Measurements from ENCODE around the gene SYNPO.
A peak's percentile ranks its signal among the peaks of the same experiment; 100 is the strongest.

Gene SYNPO

DNA sequence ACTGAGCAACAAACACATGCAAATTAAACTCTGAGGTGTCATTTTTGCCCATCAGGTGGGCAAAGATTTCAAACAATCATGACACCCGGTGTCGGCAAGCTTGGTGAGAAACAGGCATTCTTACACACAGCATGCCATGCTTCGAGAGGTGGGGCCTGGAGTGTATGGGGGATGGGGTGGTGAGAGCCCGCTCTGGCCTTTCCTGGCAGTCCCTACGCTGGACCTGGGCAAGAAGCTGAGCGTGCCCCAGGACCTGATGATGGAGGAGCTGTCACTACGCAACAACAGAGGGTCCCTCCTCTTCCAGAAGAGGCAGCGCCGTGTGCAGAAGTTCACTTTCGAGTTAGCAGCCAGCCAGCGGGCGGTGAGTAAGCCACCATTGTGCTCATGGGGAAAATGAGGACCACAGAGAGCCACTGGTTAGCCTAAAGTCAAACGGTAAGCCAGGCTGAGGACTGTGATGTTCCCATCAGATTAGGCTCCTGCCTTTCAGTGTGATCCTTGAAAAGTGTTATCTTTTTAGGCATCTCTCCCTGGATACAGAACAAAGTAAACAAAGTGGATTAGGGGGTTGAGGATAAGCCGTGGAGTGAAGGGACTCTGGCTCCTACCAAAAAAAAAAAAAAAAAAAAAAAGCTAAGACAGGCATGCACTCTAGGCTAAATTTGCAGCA lies 30.0 kb downstream of the SYNPO start:
- no peak overlapping the region for H3K9ac ChIP-seq (ENCODE audit: low read length)
- H3K36me3 ChIP-seq (ENCODE audit: control insufficient read depth, insufficient read depth, low read length, severe bottlenecking) = no peaks in the 10 kb centered on the region
- H3K4me3 ChIP-seq (ENCODE audit: low read length) = no peak overlapping the region
- H3K27me3 ChIP-seq (replicated peaks; ENCODE audit: control insufficient read depth, insufficient read depth, low read length) = no peaks in the 10 kb centered on the region
- H3K9me3 ChIP-seq (ENCODE audit: control insufficient read depth, low read length) = no peaks in the 10 kb centered on the region
- DNase-seq (ENCODE audit: low read depth) = no peak
- H3K4me1 ChIP-seq (ENCODE audit: control insufficient read depth, insufficient read depth, low read length) = peaks cover 24% of the 10 kb centered on the region

DNA sequence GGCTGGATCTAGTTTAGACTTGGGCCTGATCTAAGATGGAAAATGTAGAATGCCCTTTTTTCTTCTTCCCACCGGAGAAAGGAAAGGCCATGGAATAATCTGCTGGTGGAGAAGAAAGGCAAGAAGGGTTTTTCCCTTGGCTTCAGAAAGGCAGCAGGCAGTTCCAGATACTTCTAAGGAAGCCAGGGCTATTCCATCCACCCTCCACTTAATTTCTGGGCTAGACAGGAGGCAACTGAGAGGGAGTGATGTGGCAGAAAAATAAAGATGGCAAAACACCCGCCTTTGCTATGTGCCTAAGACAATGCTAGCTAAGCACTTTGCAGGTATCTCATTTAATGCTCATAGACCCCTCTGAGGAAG lies 30.5 kb downstream of the SYNPO start:
- Histone ChIP-seq H3K4me3 (ENCODE audit: low read length) (no peak overlapping the region), H3K36me3 (ENCODE audit: control insufficient read depth, insufficient read depth, low read length, severe bottlenecking) (no peaks in the 10 kb centered on the region), H3K9me3 (ENCODE audit: control insufficient read depth, low read length) (no peaks in the 10 kb centered on the region), H3K27me3 (replicated peaks; ENCODE audit: control insufficient read depth, insufficient read depth, low read length) (no peaks in the 10 kb centered on the region), H3K9ac (ENCODE audit: low read length) (no peak overlapping the region), H3K4me1 (ENCODE audit: control insufficient read depth, insufficient read depth, low read length) (peaks cover 24% of the 10 kb centered on the region)
- no peak for DNase-seq (ENCODE audit: low read depth)

DNA sequence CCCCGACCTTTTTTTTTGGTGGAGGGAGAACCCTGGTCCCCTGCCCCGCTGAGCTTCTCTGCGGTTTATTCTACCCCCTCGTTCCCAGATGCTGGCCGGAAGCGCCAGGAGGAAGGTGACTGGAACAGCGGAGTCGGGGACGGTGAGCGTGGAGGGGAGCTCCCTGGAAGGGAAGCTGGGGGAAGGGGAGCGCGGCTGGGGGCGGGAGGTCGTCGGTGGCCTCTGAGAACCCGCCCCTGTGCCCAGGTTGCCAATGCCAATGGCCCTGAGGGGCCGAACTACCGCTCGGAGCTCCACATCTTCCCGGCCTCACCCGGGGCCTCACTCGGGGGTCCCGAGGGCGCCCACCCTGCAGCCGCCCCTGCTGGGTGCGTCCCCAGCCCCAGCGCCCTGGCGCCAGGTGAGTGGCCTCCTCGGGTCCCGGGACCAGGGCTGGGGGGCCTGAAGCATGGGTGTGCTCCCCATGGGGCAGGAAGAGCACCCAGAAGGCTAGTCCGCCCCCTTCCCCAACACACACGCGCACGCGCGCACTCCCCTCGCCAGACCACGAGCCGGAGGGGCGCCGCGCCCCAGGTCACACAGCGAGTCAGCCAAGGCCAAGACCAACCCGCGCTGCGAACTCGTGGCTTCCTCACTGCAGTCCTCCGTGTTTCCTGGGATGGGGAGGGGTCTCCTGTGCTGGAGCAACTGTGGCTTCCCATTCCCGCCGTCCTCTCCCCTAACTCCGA lies 31.2 kb downstream of the SYNPO start:
- no peaks in the 10 kb centered on the region for H3K36me3 ChIP-seq (ENCODE audit: control insufficient read depth, insufficient read depth, low read length, severe bottlenecking)
- H3K9ac ChIP-seq (ENCODE audit: low read length) = peak overlapping the region; percentile 27
- peaks cover 24% of the 10 kb centered on the region for H3K4me1 ChIP-seq (ENCODE audit: control insufficient read depth, insufficient read depth, low read length)
- no peaks in the 10 kb centered on the region for H3K27me3 ChIP-seq (replicated peaks; ENCODE audit: control insufficient read depth, insufficient read depth, low read length)
- H3K9me3 ChIP-seq (ENCODE audit: control insufficient read depth, low read length) = no peaks in the 10 kb centered on the region
- DNase-seq (ENCODE audit: low read depth) = peak; percentile 12
- H3K4me3 ChIP-seq (ENCODE audit: low read length) = peak overlapping the region; percentile 70

DNA sequence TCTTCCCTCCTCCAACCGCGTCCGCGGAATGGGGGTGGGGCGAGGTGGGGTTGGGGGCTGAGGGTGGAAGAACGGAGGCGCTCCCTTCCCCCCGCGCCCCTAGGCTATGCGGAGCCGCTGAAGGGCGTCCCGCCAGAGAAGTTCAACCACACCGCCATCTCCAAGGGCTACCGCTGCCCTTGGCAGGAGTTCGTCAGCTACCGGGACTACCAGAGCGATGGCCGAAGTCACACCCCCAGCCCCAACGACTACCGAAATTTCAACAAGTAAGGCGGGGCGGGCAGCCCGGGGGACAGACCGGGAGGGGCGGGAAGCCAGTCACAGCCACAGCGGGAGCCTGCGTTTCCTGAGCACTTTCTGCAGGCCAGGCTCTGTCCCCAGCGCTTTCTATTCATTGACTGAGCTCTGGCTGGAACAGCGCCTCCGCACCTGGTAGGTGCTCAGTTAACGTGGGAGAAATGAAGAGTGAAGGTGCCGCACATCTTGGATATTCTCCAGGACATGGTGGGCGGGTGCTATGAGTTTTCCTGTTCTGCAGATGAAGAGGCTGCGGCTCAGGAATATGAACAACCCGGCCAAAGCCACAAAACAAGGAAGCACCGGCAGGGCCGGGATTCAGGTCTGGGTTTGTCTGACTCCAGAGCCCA lies 31.9 kb downstream of the SYNPO start:
- Histone ChIP-seq H3K4me1 (ENCODE audit: control insufficient read depth, insufficient read depth, low read length) (peaks cover 24% of the 10 kb centered on the region), H3K27me3 (replicated peaks; ENCODE audit: control insufficient read depth, insufficient read depth, low read length) (no peaks in the 10 kb centered on the region), H3K4me3 (ENCODE audit: low read length) (peak overlapping the region; percentile 70), H3K36me3 (ENCODE audit: control insufficient read depth, insufficient read depth, low read length, severe bottlenecking) (no peaks in the 10 kb centered on the region), H3K9ac (ENCODE audit: low read length) (no peak overlapping the region), H3K9me3 (ENCODE audit: control insufficient read depth, low read length) (no peaks in the 10 kb centered on the region)
- DNase-seq (ENCODE audit: low read depth) = peak; percentile 45

DNA sequence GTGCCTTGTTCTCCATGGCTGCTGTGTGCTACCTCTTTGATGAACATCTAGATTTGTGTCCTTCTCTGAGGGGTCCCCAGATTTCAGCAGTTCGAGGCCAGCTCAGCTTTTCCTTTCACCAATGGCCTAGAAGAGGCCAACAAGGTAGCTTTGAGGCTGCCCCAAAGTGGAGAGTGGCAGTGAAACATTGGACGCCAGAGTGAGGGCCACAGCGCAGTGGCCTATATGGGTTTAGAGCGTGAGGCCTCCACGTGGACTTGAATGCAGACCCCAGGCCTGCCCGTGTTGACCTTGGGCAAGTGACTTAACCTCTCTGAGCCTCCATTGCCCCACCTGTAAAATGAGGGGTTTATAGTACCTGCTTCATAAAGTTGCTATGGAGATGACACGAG lies 32.4 kb downstream of the SYNPO start:
- Histone ChIP-seq H3K9me3 (ENCODE audit: control insufficient read depth, low read length) (no peaks in the 10 kb centered on the region), H3K4me1 (ENCODE audit: control insufficient read depth, insufficient read depth, low read length) (peaks cover 24% of the 10 kb centered on the region), H3K36me3 (ENCODE audit: control insufficient read depth, insufficient read depth, low read length, severe bottlenecking) (no peaks in the 10 kb centered on the region), H3K4me3 (ENCODE audit: low read length) (peak overlapping the region; percentile 70), H3K27me3 (replicated peaks; ENCODE audit: control insufficient read depth, insufficient read depth, low read length) (no peaks in the 10 kb centered on the region), H3K9ac (ENCODE audit: low read length) (no peak overlapping the region)
- no peak for DNase-seq (ENCODE audit: low read depth)

DNA sequence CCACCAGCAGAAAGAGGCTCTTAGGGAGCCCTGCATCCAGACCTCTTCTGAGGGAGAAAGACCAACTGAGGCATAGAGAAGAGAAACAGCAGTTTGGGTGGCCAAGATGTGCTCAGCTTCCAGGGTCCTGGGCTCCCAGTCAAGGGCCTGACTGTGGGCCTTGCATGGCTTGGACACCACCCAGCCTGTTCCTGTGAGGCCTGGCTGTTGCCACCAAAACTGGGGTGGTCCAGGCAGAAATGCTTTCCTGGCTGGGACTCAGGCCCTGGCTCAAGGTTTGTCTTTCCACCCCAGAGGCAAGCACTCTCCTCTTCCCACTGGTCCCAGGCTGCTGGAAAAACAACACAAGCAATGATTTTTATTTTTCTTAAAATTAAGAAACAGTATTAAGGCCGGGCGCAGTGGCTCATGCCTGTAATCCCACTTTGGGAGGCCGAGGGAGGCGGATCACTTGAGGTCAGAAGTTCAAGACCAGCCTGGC lies 33.9 kb downstream of the SYNPO start:
- Histone ChIP-seq H3K36me3 (ENCODE audit: control insufficient read depth, insufficient read depth, low read length, severe bottlenecking) (peaks cover 4% of the 10 kb centered on the region), H3K4me1 (ENCODE audit: control insufficient read depth, insufficient read depth, low read length) (peaks cover 24% of the 10 kb centered on the region), H3K9ac (ENCODE audit: low read length) (peak overlapping the region; percentile 33), H3K9me3 (ENCODE audit: control insufficient read depth, low read length) (no peaks in the 10 kb centered on the region), H3K4me3 (ENCODE audit: low read length) (no peak overlapping the region), H3K27me3 (replicated peaks; ENCODE audit: control insufficient read depth, insufficient read depth, low read length) (no peaks in the 10 kb centered on the region)
- DNase-seq (ENCODE audit: low read depth) = no peak

DNA sequence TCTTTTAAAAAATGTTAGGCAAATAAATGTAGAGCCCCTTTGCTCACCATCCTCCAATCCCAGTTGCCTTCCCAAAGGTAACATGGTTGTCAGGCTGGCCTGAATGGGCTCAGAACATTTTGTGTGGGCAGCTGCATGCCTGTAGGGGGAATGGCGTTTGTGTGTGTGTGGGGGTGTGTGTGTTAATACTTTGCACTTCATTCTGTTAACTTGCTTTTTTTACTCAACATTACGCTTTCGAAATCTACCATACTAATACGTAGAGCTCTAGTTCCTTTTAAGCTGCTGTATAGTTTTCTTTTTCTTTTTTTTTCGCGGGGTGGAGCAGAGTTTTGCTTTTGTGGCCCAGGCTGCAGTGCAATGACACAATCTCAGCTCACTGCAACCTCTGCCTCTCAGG lies 34.6 kb downstream of the SYNPO start:
- Histone ChIP-seq H3K4me3 (ENCODE audit: low read length) (no peak overlapping the region), H3K36me3 (ENCODE audit: control insufficient read depth, insufficient read depth, low read length, severe bottlenecking) (peaks cover 4% of the 10 kb centered on the region), H3K4me1 (ENCODE audit: control insufficient read depth, insufficient read depth, low read length) (peaks cover 24% of the 10 kb centered on the region), H3K9ac (ENCODE audit: low read length) (peak overlapping the region; percentile 14), H3K9me3 (ENCODE audit: control insufficient read depth, low read length) (no peaks in the 10 kb centered on the region), H3K27me3 (replicated peaks; ENCODE audit: control insufficient read depth, insufficient read depth, low read length) (no peaks in the 10 kb centered on the region)
- DNase-seq (ENCODE audit: low read depth) = no peak

DNA sequence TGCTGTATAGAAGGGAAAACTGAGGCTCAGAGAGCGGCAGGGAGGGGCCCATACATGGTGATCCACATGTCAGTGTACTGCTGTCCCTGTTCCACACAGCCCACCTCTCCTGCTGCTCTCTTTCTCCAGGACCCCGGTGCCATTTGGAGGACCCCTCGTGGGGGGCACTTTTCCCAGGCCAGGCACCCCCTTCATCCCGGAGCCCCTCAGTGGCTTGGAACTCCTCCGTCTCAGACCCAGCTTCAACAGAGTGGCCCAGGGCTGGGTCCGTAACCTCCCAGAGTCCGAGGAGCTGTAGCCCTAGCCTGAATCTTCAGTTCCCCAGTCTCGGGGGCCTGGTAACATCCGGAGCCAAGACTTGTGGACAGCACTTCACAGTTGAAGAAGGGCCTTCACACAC lies 36.1 kb downstream of the SYNPO start:
- H3K36me3 ChIP-seq (ENCODE audit: control insufficient read depth, insufficient read depth, low read length, severe bottlenecking) = peaks cover 4% of the 10 kb centered on the region
- DNase-seq (ENCODE audit: low read depth) = no peak
- no peaks in the 10 kb centered on the region for H3K27me3 ChIP-seq (replicated peaks; ENCODE audit: control insufficient read depth, insufficient read depth, low read length)
- H3K4me1 ChIP-seq (ENCODE audit: control insufficient read depth, insufficient read depth, low read length) = peaks cover 24% of the 10 kb centered on the region
- no peak overlapping the region for H3K9ac ChIP-seq (ENCODE audit: low read length)
- no peaks in the 10 kb centered on the region for H3K9me3 ChIP-seq (ENCODE audit: control insufficient read depth, low read length)
- H3K4me3 ChIP-seq (ENCODE audit: low read length) = no peak overlapping the region

DNA sequence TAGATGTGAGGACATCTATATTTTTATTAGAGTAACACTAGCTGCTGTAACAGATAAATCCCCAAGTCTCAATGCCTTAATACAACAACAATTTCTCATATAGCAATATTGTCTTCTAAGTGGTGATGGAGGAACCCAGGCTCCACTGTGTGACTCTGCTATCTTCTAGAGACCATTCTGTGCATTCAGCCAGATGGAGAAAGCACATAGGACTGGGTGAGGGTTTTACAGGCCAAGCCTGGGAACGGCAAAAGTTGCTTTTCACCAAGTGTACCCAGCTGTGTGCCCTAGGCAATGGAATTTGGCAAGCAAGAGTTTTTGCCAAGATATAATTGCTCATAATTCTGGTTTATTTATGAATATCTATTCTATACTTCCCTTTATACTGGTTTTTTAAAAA lies 48.7 kb downstream of the SYNPO start:
- Histone ChIP-seq H3K36me3 (ENCODE audit: control insufficient read depth, insufficient read depth, low read length, severe bottlenecking) (peaks cover 40% of the 10 kb centered on the region), H3K4me3 (ENCODE audit: low read length) (no peak overlapping the region), H3K9ac (ENCODE audit: low read length) (no peak overlapping the region), H3K9me3 (ENCODE audit: control insufficient read depth, low read length) (no peaks in the 10 kb centered on the region), H3K27me3 (replicated peaks; ENCODE audit: control insufficient read depth, insufficient read depth, low read length) (no peaks in the 10 kb centered on the region), H3K4me1 (ENCODE audit: control insufficient read depth, insufficient read depth, low read length) (no peaks in the 10 kb centered on the region)
- DNase-seq (ENCODE audit: low read depth) = no peak

DNA sequence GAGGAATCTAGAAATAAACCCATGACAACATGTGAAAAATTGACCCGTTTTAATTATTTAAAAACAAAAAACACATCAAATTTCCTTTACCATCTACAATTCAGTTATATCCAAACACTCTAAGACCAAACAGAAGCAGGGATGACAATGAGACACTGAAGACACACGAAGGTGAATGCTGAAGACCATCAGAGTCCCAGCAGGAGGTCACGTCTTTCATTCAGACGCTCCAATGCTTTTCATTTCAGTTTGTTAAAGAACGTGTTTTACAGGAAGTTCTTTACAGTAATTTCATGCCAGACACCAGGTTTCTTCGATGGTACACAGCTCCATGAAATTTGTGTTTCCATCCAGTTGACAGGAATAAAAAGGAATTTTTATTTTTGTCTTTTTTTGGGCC lies 50.3 kb downstream of the SYNPO start:
- Histone ChIP-seq H3K36me3 (ENCODE audit: control insufficient read depth, insufficient read depth, low read length, severe bottlenecking) (peaks cover 57% of the 10 kb centered on the region), H3K4me3 (ENCODE audit: low read length) (no peak overlapping the region), H3K4me1 (ENCODE audit: control insufficient read depth, insufficient read depth, low read length) (no peaks in the 10 kb centered on the region), H3K27me3 (replicated peaks; ENCODE audit: control insufficient read depth, insufficient read depth, low read length) (no peaks in the 10 kb centered on the region), H3K9ac (ENCODE audit: low read length) (no peak overlapping the region), H3K9me3 (ENCODE audit: control insufficient read depth, low read length) (no peaks in the 10 kb centered on the region)
- DNase-seq (ENCODE audit: low read depth) = no peak

DNA sequence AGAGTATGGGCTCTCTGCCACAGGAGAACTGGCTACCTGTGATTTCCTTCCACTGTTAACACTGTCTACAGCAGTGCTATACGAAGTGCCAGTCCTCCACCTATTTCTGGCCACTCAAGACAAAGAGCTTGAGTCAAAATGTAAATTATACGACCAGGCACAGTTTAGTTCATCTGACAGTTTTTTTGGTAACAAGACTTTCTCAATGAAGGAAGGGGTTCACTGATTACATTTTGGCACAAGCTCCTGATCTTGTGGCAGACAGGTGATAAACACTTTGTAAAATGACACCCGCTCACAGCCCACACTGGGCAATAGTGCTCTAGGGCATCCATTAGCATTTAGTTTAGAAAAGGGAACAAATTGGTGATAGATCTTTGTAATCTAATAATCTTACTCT lies 51.8 kb downstream of the SYNPO start:
- no peak for DNase-seq (ENCODE audit: low read depth)
- no peaks in the 10 kb centered on the region for H3K9me3 ChIP-seq (ENCODE audit: control insufficient read depth, low read length)
- H3K4me3 ChIP-seq (ENCODE audit: low read length) = no peak overlapping the region
- no peaks in the 10 kb centered on the region for H3K4me1 ChIP-seq (ENCODE audit: control insufficient read depth, insufficient read depth, low read length)
- peaks cover 72% of the 10 kb centered on the region for H3K36me3 ChIP-seq (ENCODE audit: control insufficient read depth, insufficient read depth, low read length, severe bottlenecking)
- no peaks in the 10 kb centered on the region for H3K27me3 ChIP-seq (replicated peaks; ENCODE audit: control insufficient read depth, insufficient read depth, low read length)
- no peak overlapping the region for H3K9ac ChIP-seq (ENCODE audit: low read length)
